Astrocyte of the spinal cord (primary cell): ENCODE results near the gene PTP4A1.
A peak's percentile ranks its signal among the peaks of the same experiment; 100 is the strongest.

ENCODE experiments used
- DNase-seq: peaks from one replicate; pipeline ENCODE4 v3.0.0; 2011; ENCODE audit warnings: low read depth, low spot score
- H3K4me3 ChIP-seq: 2 replicates; pipeline ENCODE4 v1.5.1; 2011; ENCODE audit warnings: low read depth, mild to moderate bottlenecking, low read length, moderate library complexity
- in situ Hi-C: cut with HindIII; loops from 2 replicates; pipeline ENCODE4 v1.10.0; 2017; ENCODE audit warnings: low sequenced_read_pairs
- TF ChIP-seq, protein P1 (sequence below): IDR thresholded peaks from 2 replicates; pipeline ENCODE4 v1.5.1; 2012; ENCODE audit warnings: low read depth, mild to moderate bottlenecking, low read length, inconsistent platforms

Gene PTP4A1

DNA sequence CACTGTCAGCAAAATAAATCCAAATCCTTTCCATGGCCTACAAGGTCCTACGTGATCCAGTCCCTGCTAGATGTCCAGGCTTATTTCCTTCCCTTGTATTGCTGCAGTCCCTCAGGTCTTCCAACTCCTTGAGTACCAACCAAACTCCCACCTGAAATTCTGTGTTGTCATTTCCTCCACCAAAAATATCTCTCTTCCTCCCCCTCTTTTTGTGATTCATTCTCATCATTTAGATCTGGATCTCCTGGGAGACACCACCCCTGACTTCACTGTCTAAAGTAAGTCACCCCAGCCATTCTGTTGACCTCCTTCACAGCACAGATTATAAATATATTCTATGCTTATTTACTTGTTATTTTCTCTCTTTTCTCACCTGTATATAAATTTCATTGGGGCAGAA is 9.0 kb upstream of the PTP4A1 start:
- TF ChIP-seq, protein P1, sequence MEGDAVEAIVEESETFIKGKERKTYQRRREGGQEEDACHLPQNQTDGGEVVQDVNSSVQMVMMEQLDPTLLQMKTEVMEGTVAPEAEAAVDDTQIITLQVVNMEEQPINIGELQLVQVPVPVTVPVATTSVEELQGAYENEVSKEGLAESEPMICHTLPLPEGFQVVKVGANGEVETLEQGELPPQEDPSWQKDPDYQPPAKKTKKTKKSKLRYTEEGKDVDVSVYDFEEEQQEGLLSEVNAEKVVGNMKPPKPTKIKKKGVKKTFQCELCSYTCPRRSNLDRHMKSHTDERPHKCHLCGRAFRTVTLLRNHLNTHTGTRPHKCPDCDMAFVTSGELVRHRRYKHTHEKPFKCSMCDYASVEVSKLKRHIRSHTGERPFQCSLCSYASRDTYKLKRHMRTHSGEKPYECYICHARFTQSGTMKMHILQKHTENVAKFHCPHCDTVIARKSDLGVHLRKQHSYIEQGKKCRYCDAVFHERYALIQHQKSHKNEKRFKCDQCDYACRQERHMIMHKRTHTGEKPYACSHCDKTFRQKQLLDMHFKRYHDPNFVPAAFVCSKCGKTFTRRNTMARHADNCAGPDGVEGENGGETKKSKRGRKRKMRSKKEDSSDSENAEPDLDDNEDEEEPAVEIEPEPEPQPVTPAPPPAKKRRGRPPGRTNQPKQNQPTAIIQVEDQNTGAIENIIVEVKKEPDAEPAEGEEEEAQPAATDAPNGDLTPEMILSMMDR = no peak
- no peak for DNase-seq
- no peak overlapping the region for H3K4me3 ChIP-seq
- in situ Hi-C loops = no loop called here

DNA sequence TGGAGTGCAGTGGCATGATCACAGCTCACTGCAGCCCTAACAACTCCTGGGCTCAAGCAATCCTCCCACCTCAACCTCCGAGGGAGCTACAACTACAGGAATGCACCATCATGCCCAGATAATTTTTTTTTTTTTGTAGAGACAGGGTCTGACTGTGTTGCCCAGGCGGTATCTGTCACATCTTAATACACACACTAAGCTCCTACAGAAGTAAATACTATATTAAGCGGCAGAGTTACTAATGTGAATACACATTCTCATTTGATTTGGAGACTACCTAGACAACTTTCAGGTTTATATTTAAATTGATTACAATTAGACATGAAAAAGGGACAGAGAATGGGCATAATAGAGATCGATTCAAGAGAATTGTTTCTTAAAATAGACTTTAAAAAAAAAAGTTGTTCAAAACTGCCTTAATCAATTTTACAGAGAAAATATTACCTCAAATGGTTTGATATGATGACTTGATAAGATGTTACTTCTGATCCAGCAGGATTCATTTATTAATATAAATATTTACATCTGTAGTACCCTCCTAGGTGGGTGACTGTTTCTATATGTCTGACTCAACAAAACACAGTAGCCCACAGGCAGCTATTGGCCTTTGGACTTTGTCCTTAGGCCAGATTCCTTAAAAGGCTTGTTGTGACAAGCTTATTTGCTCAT is 7.1 kb upstream of the PTP4A1 start:
- H3K4me3 ChIP-seq = no peak overlapping the region
- DNase-seq = no peak
- in situ Hi-C loops = no loop called here
- TF ChIP-seq, protein P1 = no peak

DNA sequence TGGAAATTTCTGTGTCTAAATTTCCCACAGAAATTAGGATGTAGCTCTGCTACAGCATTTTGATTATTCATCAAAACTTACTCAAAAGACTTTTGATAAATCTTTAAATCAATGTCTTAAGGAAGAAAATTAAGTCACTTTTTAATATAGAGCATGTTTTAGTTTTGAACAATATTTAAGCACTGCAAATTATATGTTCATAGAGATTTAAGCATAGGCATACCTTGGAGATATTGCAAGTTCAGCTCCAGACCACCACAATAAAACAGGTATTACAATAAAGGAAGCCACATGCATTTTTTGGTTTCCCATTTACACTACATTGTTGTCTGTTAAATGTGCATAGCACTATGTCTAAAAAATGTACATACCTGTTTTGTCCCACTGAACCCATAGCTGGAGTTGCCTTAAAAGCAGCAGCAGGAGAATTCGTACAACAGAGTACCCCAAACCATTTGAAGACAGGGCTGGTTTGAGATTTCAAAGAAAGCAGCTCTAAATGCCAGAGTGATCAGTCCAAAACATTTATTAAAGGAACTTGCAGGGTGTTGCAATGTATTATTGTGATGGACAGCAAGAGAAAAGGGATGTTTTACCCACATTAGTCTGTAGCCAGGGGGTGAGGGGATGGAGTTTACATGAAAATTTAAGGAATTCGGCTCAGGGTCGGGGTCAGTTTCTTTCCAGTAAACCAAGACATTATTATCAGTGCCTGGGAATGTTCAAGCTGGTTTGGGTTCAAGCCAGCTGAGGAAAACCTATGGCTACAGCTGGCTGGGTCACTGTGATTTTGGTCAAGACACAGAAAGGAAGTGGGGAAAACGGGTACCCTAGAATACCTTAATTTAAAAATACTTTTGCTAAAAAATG is 6.3 kb upstream of the PTP4A1 start:
- in situ Hi-C loops = no loop called here
- peak; percentile 40 for DNase-seq
- TF ChIP-seq, protein P1 = no peak
- H3K4me3 ChIP-seq = no peak overlapping the region

DNA sequence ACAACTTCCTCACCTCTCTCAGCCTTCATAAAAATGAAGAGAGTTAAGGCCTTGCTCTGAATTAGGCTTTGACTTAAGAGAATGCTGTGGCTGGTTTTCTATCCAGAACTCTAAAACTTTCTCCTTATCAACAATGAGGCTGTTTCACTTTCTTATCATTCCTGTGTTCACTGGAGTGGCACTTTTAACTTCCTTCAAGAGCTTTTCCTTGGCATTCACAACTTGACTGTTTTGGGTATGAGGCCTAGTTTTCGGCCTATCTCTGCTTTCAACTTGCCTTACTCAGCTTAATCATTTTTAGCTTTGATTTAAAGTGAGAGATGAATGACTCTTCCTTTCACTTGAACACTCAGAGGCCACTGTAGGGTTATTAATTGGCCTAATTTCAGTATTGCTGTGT is 4.3 kb upstream of the PTP4A1 start:
- in situ Hi-C loops = no loop called here
- H3K4me3 ChIP-seq = no peak overlapping the region
- DNase-seq = no peak
- TF ChIP-seq, protein P1 = no peak

DNA sequence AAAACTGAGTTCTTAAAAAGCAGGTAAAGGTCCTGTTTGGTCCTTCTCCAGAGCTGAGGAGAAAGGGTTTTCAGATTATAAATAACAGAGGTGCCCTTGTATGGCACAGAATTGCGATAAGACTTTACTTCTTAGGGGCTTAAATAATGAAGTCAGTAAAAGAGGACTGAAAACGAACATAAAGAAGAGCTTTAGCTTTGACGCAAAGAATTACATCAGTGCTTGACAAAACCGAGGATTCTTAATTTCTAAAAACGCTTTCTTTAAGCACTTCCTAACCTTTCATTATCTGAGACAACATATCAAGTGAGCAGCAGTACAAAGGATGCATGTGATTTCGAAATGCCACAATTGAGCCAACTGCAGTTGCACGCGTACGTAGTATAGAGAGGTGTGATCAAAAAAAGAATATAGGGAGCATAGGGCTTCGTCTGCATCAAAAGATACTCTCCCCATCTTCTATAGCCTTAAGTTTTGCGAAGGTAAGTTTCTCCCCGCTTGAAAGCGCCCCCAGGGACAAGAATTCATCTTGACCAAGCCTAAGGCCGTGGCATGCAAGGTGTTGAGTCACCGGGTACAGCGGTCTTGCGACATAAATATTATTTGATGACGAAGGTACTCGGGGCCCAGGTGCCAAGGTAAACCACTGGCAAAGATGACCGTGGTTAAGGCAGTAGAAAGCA is 778 bp upstream of the PTP4A1 start:
- in situ Hi-C loops = no loop called here
- DNase-seq = peak; percentile 89
- peak overlapping the region; percentile 64 for H3K4me3 ChIP-seq
- TF ChIP-seq, protein P1 = no peak

DNA sequence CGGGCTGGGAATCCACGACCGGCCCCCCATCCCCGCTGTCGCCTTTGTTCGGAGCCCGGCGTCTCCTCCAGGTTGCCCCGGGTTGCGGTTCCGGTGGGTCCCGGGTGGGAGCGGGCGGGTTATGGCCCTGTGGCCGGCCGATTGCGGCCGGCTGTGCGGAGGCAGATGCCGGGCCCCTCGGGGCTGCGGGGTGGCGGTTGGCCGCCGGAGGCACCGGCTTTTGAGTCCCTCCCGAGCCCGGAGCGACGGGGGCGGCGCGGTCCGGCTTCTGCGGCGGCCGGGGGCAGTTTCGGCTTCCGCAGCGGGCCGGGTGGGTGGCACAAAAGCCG is 431 bp downstream of the PTP4A1 start:
- TF ChIP-seq, protein P1 = no peak
- in situ Hi-C loops = no loop called here
- no peak for DNase-seq
- H3K4me3 ChIP-seq = peak overlapping the region; percentile 93
